IMR-90 (cell line): ENCODE data around the gene MNT. TPM values are rescaled to one million over a fixed set of nuclear protein-coding genes. Genes with fewer than 3 reads are reported as not detected.

Source experiments
- ATAC-seq: fragments of 200-7000 bp; cut with Tn5 transposase; 2 replicates; pipeline ENCODE4 v1.9.1; 2020; ENCODE audit warnings: low read depth, mild to moderate bottlenecking, moderate library complexity
- BruUV-seq: library from RNA; stranded (reverse); fragments of 400-500 nt; replicated peaks from 2 replicates; lab custom pipeline; 2021; lab: Mats Ljungman, UMichigan
- CTCF ChIA-PET: fragments of 300-600 bp; formaldehyde crosslinking; extraction: SDS; loops from one replicate; lab custom pipeline; 2021; ENCODE audit warnings: antibody characterized with exemption; lab: Yijun Ruan, JAX
- POLR2A ChIA-PET: fragments of 300-600 bp; sonication (Branson Sonifier 250); formaldehyde crosslinking; loops from one replicate; lab custom pipeline; 2022; ENCODE audit warnings: antibody characterized with exemption; ENCODE audit not compliant: unreplicated experiment; lab: Charles Lee
- DNase-seq: peaks from one replicate; pipeline ENCODE4 v3.0.0; 2013
- H2AFZ ChIP-seq: replicated peaks from 2 replicates; pipeline ENCODE3; 2013; ENCODE audit warnings: low read length, mild to moderate bottlenecking; ENCODE audit not compliant: poor library complexity
- H2AK5ac ChIP-seq: 2 replicates; pipeline ENCODE4 v1.6.1; 2013; ENCODE audit warnings: low read depth, low read length, inconsistent platforms
- H2AK9ac ChIP-seq: replicated peaks from 2 replicates; pipeline ENCODE3; 2013; ENCODE audit warnings: mild to moderate bottlenecking, low read depth, low read length, moderate library complexity; ENCODE audit not compliant: poor library complexity
- H2BK120ac ChIP-seq: 2 replicates; pipeline ENCODE4 v1.6.1; 2013; ENCODE audit warnings: low read depth, low read length, inconsistent platforms
- H2BK15ac ChIP-seq: 3 replicates; pipeline ENCODE4 v1.6.1; 2013; ENCODE audit warnings: low read depth, low read length, inconsistent platforms
- H2BK20ac ChIP-seq: 2 replicates; pipeline ENCODE4 v1.6.1; 2013; ENCODE audit warnings: low read depth, mild to moderate bottlenecking, inconsistent platforms, low read length, moderate library complexity
- H2BK5ac ChIP-seq: 2 replicates; pipeline ENCODE4 v1.6.1; 2013; ENCODE audit warnings: mild to moderate bottlenecking, low read depth, low read length, inconsistent platforms; ENCODE audit not compliant: poor library complexity, severe bottlenecking
- H3K14ac ChIP-seq: replicated peaks from 2 replicates; pipeline ENCODE4 v1.6.1; 2013; ENCODE audit warnings: low read depth, low read length, inconsistent platforms
- H3K18ac ChIP-seq: 2 replicates; pipeline ENCODE4 v1.6.1; 2013; ENCODE audit warnings: low read depth, low read length, control low read depth
- H3K23ac ChIP-seq: 2 replicates; pipeline ENCODE4 v1.6.1; 2013; ENCODE audit warnings: low read depth, low read length, inconsistent platforms
- H3K27ac ChIP-seq: 2 replicates; pipeline ENCODE4 v1.5.1; 2013; ENCODE audit warnings: mild to moderate bottlenecking, control low read depth, low read length; ENCODE audit not compliant: insufficient read depth
- H3K27me3 ChIP-seq: 2 replicates; pipeline ENCODE4 v1.6.1; 2013; ENCODE audit warnings: low read length; ENCODE audit not compliant: control insufficient read depth, insufficient read depth
- H3K36me3 ChIP-seq: 2 replicates; pipeline ENCODE4 v1.6.1; 2013; ENCODE audit warnings: low read length, mixed read lengths; ENCODE audit not compliant: control insufficient read depth, insufficient read depth
- H3K4ac ChIP-seq: 2 replicates; pipeline ENCODE4 v1.6.1; 2013; ENCODE audit warnings: low read depth, low read length, inconsistent platforms
- H3K4me1 ChIP-seq: 2 replicates; pipeline ENCODE4 v1.6.1; 2013; ENCODE audit warnings: low read length, mixed read lengths; ENCODE audit not compliant: control insufficient read depth, insufficient read depth
- H3K4me2 ChIP-seq: 2 replicates; pipeline ENCODE4 v1.6.1; 2013; ENCODE audit warnings: low read depth, mild to moderate bottlenecking, control low read depth, low read length, moderate library complexity
- H3K4me3 ChIP-seq: 2 replicates; pipeline ENCODE4 v1.5.1; 2013; ENCODE audit warnings: low read depth, mild to moderate bottlenecking, control low read depth, low read length, moderate library complexity; ENCODE audit not compliant: insufficient read depth
- H3K56ac ChIP-seq: 2 replicates; pipeline ENCODE4 v1.6.1; 2013; ENCODE audit warnings: low read length, inconsistent platforms; ENCODE audit not compliant: insufficient read depth; ENCODE audit errors: extremely low read depth
- H3K79me1 ChIP-seq, 2 experiments: 2 replicates each; pipeline ENCODE4 v1.6.1; 2013; ENCODE audit warnings: low read length in 2 of 2, inconsistent platforms in 1 of 2, low read depth in 1 of 2
- H3K9ac ChIP-seq: 2 replicates; pipeline ENCODE4 v1.6.1; 2013; ENCODE audit warnings: low read depth, low read length, control low read depth
- H3K9me1 ChIP-seq: 2 replicates; pipeline ENCODE4 v1.6.1; 2013; ENCODE audit warnings: low read length, inconsistent platforms; ENCODE audit not compliant: insufficient read depth
- H3K9me3 ChIP-seq: 2 replicates; pipeline ENCODE4 v1.6.1; 2013; ENCODE audit warnings: low read length; ENCODE audit not compliant: control insufficient read depth, insufficient read depth
- H4K20me1 ChIP-seq: 2 replicates; pipeline ENCODE4 v1.6.1; 2013; ENCODE audit warnings: low read length, inconsistent platforms; ENCODE audit not compliant: insufficient read depth
- H4K5ac ChIP-seq: 2 replicates; pipeline ENCODE4 v1.6.1; 2013; ENCODE audit warnings: mild to moderate bottlenecking, low read depth, low read length, control low read depth
- H4K8ac ChIP-seq, 2 experiments: 2 replicates each; pipeline ENCODE4 v1.6.1; 2013; ENCODE audit warnings: low read depth in 2 of 2, low read length in 2 of 2, control low read depth in 1 of 2, inconsistent platforms in 1 of 2
- H4K91ac ChIP-seq: 2 replicates; pipeline ENCODE4 v1.6.1; 2013; ENCODE audit warnings: low read depth, low read length, inconsistent platforms; ENCODE audit not compliant: insufficient read depth
- BHLHE40 ChIP-seq: fragments of 150-350 bp; IDR thresholded peaks from 2 replicates; pipeline ENCODE4 v1.6.1; 2016; ENCODE audit warnings: mild to moderate bottlenecking, low read depth, low read length
- CEBPB ChIP-seq: IDR thresholded peaks from 2 replicates; pipeline ENCODE4 v1.6.1; 2012; ENCODE audit warnings: low read depth, low read length, improper control_type of control experiment
- CHD1 ChIP-seq: IDR thresholded peaks from 2 replicates; pipeline ENCODE4 v1.6.1; 2012; ENCODE audit warnings: low read depth, low read length, improper control_type of control experiment
- CTCF ChIP-seq: conservative IDR thresholded peaks from 2 replicates; pipeline ENCODE4 v1.5.1; 2012; ENCODE audit warnings: mild to moderate bottlenecking, low read depth, low read length, improper control_type of control experiment
- ELK1 ChIP-seq: fragments of 150-350 bp; IDR thresholded peaks from 2 replicates; pipeline ENCODE4 v1.6.1; 2016; ENCODE audit warnings: low read depth, mild to moderate bottlenecking, low read length, moderate library complexity, borderline replicate concordance
- FOS ChIP-seq: fragments of 150-350 bp; IDR thresholded peaks from 2 replicates; pipeline ENCODE4 v1.6.1; 2016; ENCODE audit warnings: low read depth, low read length
- MAFK ChIP-seq: IDR thresholded peaks from 2 replicates; pipeline ENCODE4 v1.6.1; 2012; ENCODE audit warnings: low read depth, low read length, improper control_type of control experiment
- MAZ ChIP-seq: IDR thresholded peaks from 2 replicates; pipeline ENCODE4 v1.6.1; 2012; ENCODE audit warnings: low read depth, mild to moderate bottlenecking, low read length, improper control_type of control experiment, moderate library complexity, borderline replicate concordance
- MXI1 ChIP-seq: IDR thresholded peaks from 2 replicates; pipeline ENCODE4 v1.6.1; 2012; ENCODE audit warnings: low read depth, mild to moderate bottlenecking, low read length, moderate library complexity, borderline replicate concordance
- NFE2L2 ChIP-seq: fragments of 150-350 bp; IDR thresholded peaks from 2 replicates; pipeline ENCODE4 v1.6.1; 2016; ENCODE audit warnings: low read depth, mild to moderate bottlenecking, low read length
- POLR2A ChIP-seq: IDR thresholded peaks from 2 replicates; pipeline ENCODE4 v1.6.1; 2012; ENCODE audit warnings: mild to moderate bottlenecking, low read depth, low read length
- RAD21 ChIP-seq: IDR thresholded peaks from 2 replicates; pipeline ENCODE4 v1.6.1; 2012; ENCODE audit warnings: low read length, improper control_type of control experiment
- RCOR1 ChIP-seq: IDR thresholded peaks from 2 replicates; pipeline ENCODE4 v1.6.1; 2012; ENCODE audit warnings: mild to moderate bottlenecking, low read length, improper control_type of control experiment; ENCODE audit not compliant: insufficient replicate concordance
- RFX5 ChIP-seq: IDR thresholded peaks from 2 replicates; pipeline ENCODE4 v1.8.0; 2012; ENCODE audit warnings: low read depth, mild to moderate bottlenecking, low read length, moderate library complexity
- SMC3 ChIP-seq: fragments of 150-350 bp; IDR thresholded peaks from 2 replicates; pipeline ENCODE4 v1.6.1; 2016; ENCODE audit warnings: low read depth, mild to moderate bottlenecking, antibody characterized with exemption, low read length, moderate library complexity
- WGBS, 2 experiments: methylation state at CpG; one replicate each; pipeline versions ENCODE4 v1.1.5 to v1.1.7; 2013; ENCODE audit warnings: missing lambda C conversion rate in 2 of 2; ENCODE audit not compliant: insufficient read length in 1 of 2; ENCODE audit errors: extremely low coverage in 2 of 2; 5-methylcytosine and 5-hydroxymethylcytosine counted together
- dilution Hi-C: fragments of 300-500 bp; cut with HindIII; formaldehyde crosslinking; loops from one replicate; pipeline ENCODE4 v1.14.3; 2018; ENCODE audit warnings: low sequenced_read_pairs; ENCODE audit not compliant: unreplicated experiment
- in situ Hi-C: fragments of 300-500 bp; cut with MboI; formaldehyde crosslinking; loops from 3 replicates; pipeline ENCODE4 v1.14.3; 2019; ENCODE audit warnings: low sequenced_read_pairs, inconsistent platforms, mixed read lengths
- intact Hi-C: fragments of 100-400 bp; cut with micrococcal nuclease; formaldehyde crosslinking; loops from 2 replicates; pipeline ENCODE4 v1.10.0; 2022
- polyA plus RNA-seq, 3 experiments: library from polyadenylated mRNA; depleted of rRNA; stranded (reverse); fragments of >200 nt; gene quantifications; 2 replicates each; pipeline ENCODE4 v1.2.3, GENCODE V29; 2012; ENCODE audit warnings: low replicate concordance in 1 of 3
- total RNA-seq: library from RNA; depleted of rRNA; stranded (reverse); fragments of >200 nt; gene quantifications from 2 replicates; pipeline ENCODE4 v1.2.3, GENCODE V29; 2012
- TF ChIP-seq, protein P1 (sequence below): fragments of 150-350 bp; IDR thresholded peaks from 2 replicates; pipeline ENCODE4 v1.6.1; 2017; ENCODE audit warnings: mild to moderate bottlenecking, antibody characterized with exemption, low read length, low read depth

The MNT gene
- total and polyA plus RNA-seq, 2 of the 4 experiments (the other 2 are of a cell fraction), result 1.4 to 8.3 TPM

GRCh38 chr17:2440930-2441329 is 40.1 kb upstream of the MNT start:
- Histone ChIP-seq H3K36me3 (peaks cover 14% of the 10 kb centered on the region), H2AK5ac (no peak overlapping the region), H2BK20ac (no peak overlapping the region), H3K56ac (no peak overlapping the region), H4K91ac (no peak overlapping the region), H2BK120ac (no peak overlapping the region), H3K23ac (no peak overlapping the region), H3K4me3 (no peak overlapping the region), H4K5ac (no peak overlapping the region), H3K27me3 (no peaks in the 10 kb centered on the region), H3K27ac (no peak overlapping the region), H2BK15ac (no peak overlapping the region), H3K4ac (no peak overlapping the region), H3K9me1 (peaks cover 5% of the 10 kb centered on the region), H2AFZ (no peak overlapping the region), H3K9me3 (no peaks in the 10 kb centered on the region), H3K18ac (no peak overlapping the region), H4K8ac (no peak overlapping the region), H2BK5ac (no peak overlapping the region), H3K14ac (no peak overlapping the region), H3K4me2 (no peak overlapping the region), H3K9ac (no peak overlapping the region), H4K20me1 (no peaks in the 10 kb centered on the region), H3K79me1 (peaks cover 0 to 10% of the 10 kb centered on the region in 2 experiments; a peak in 2 of 4 replicates), H2AK9ac (no peak overlapping the region), H3K4me1 (peaks cover 10% of the 10 kb centered on the region)
- DNase-seq (no peak), ATAC-seq (no peak)
- intact Hi-C loops, result no loop called here
- BruUV-seq, result no TSS peak
- in situ Hi-C loops, result no loop called here
- ChIA-PET POLR2A (no interaction called here), CTCF (no interaction called here)
- dilution Hi-C loops, result no loop called here
- no CpG with 5 or more reads among the region's 4 CpGs for WGBS, 2 experiments
- TF ChIP-seq CHD1, result no peak
- no peak for TF ChIP-seq RAD21
- TF ChIP-seq CTCF, result no peak
- TF ChIP-seq RCOR1, result no peak
- TF ChIP-seq ELK1, result no peak
- TF ChIP-seq MAZ, result no peak
- TF ChIP-seq FOS, result no peak
- no peak for TF ChIP-seq SMC3
- TF ChIP-seq CEBPB, result no peak
- no peak for TF ChIP-seq POLR2A
- TF ChIP-seq NFE2L2, result no peak
- TF ChIP-seq, protein P1, sequence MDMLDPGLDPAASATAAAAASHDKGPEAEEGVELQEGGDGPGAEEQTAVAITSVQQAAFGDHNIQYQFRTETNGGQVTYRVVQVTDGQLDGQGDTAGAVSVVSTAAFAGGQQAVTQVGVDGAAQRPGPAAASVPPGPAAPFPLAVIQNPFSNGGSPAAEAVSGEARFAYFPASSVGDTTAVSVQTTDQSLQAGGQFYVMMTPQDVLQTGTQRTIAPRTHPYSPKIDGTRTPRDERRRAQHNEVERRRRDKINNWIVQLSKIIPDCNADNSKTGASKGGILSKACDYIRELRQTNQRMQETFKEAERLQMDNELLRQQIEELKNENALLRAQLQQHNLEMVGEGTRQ, result no peak
- no peak for TF ChIP-seq RFX5
- no peak for TF ChIP-seq MXI1
- no peak for TF ChIP-seq BHLHE40
- no peak for TF ChIP-seq MAFK
